Endodermal cell (in vitro differentiated cells): Measurements from ENCODE around the gene MPPED2. TPM values are rescaled to one million over a fixed set of nuclear protein-coding genes. Genes with fewer than 3 reads are reported as not detected.
"Not testable (repeated sequence)": the region's sequence is repeated elsewhere in the genome, so short reads cannot be mapped to it uniquely, and the experiment has no call there.

Experiments
- DNase-seq: peaks from one replicate; pipeline ENCODE4 v3.0.0-alpha.2; 2017
- H3K27ac ChIP-seq: 2 replicates; pipeline ENCODE4 v1.5.1; 2013; ENCODE audit warnings: mild to moderate bottlenecking, low read depth, low read length, moderate library complexity
- H3K27me3 ChIP-seq: 2 replicates; pipeline ENCODE4 v1.6.1; 2013; ENCODE audit warnings: mild to moderate bottlenecking, low read length, moderate library complexity; ENCODE audit not compliant: insufficient read depth, control insufficient read depth, poor library complexity, severe bottlenecking
- H3K36me3 ChIP-seq: 2 replicates; pipeline ENCODE4 v1.7.0; 2013; ENCODE audit warnings: mild to moderate bottlenecking, low read length, moderate library complexity; ENCODE audit not compliant: control insufficient read depth, insufficient read depth
- H3K4me1 ChIP-seq: one replicate; pipeline ENCODE4 v1.7.0; 2013; ENCODE audit warnings: low read length; ENCODE audit not compliant: control insufficient read depth, insufficient read depth
- H3K4me3 ChIP-seq: 2 replicates; pipeline ENCODE4 v1.5.1; 2013; ENCODE audit warnings: mild to moderate bottlenecking, low read length, moderate library complexity
- H3K9ac ChIP-seq: 2 replicates; pipeline ENCODE4 v1.6.1; 2013; ENCODE audit warnings: mild to moderate bottlenecking, low read length, moderate library complexity; ENCODE audit not compliant: poor library complexity, severe bottlenecking; ENCODE audit errors: extremely low read depth
- H3K9me3 ChIP-seq: 2 replicates; pipeline ENCODE4 v1.6.1; 2013; ENCODE audit warnings: mild to moderate bottlenecking, low read length, moderate library complexity; ENCODE audit not compliant: control insufficient read depth
- H3K27ac Mint-ChIP-seq: 2 replicates; pipeline ENCODE4 v1.8.0; 2020; ENCODE audit warnings: mixed read lengths
- H3K27me3 Mint-ChIP-seq: 2 replicates; pipeline ENCODE4 v1.8.0; 2021; ENCODE audit warnings: mild to moderate bottlenecking, mixed read lengths; ENCODE audit not compliant: insufficient read depth
- H3K36me3 Mint-ChIP-seq: 2 replicates; pipeline ENCODE4 v1.8.0; 2020; ENCODE audit warnings: low read depth, mixed read lengths
- H3K4me1 Mint-ChIP-seq: 2 replicates; pipeline ENCODE4 v1.8.0; 2020; ENCODE audit warnings: mixed read lengths
- H3K4me3 Mint-ChIP-seq: 2 replicates; pipeline ENCODE4 v1.8.0; 2020; ENCODE audit warnings: mild to moderate bottlenecking, moderate library complexity, mixed read lengths
- H3K9me3 Mint-ChIP-seq: 2 replicates; pipeline ENCODE4 v1.8.0; 2020; ENCODE audit warnings: mild to moderate bottlenecking, mixed read lengths
- CTCF ChIP-seq: fragments of 200-600 bp; sonication (generic); conservative IDR thresholded peaks from 2 replicates; pipeline ENCODE4 v1.5.0; 2021; ENCODE audit warnings: antibody characterized with exemption, mild to moderate bottlenecking
- WGBS, 2 experiments: methylation state at CpG; one replicate each; pipeline versions ENCODE4 v1.1.5 to v1.1.7; 2013; ENCODE audit warnings: missing lambda C conversion rate in 2 of 2, mixed read lengths in 1 of 2; ENCODE audit not compliant: insufficient coverage in 1 of 2, insufficient read length in 1 of 2; 5-methylcytosine and 5-hydroxymethylcytosine counted together
- total RNA-seq, 2 donors: library from RNA; stranded (reverse); fragmentation: NEBNext Ultra II Directional in 1 of 2; extraction: Animal tissue kit (Norgen Biotek cat#: 25700) in 1 of 2; gene quantifications; 2 replicates in 1 of 2; 3 replicates in 1 of 2; pipeline ENCODE4 v1.2.1, GENCODE V29; 2021

Gene MPPED2
- total RNA-seq, 2 donors from 2014 or later: 1.5 to 16.4 TPM

- WGBS, 2 experiments: 78 to 83% methylated on average over 1 of the region's 1 CpG
- no peak overlapping the region for H3K9ac ChIP-seq
- no peak overlapping the region for H3K27ac ChIP-seq
- no peak for TF ChIP-seq CTCF
- no peak for DNase-seq
- Mint-ChIP-seq H3K27ac (no peak overlapping the region), H3K4me1 (peaks cover 33% of the 10 kb centered on the region), H3K9me3 (peaks cover 13% of the 10 kb centered on the region), H3K36me3 (peaks cover 13% of the 10 kb centered on the region), H3K4me3 (no peak overlapping the region), H3K27me3 (no peaks in the 10 kb centered on the region)
- H3K4me1 ChIP-seq: peaks cover 6% of the 10 kb centered on the region
- no peaks in the 10 kb centered on the region for H3K27me3 ChIP-seq
- H3K36me3 ChIP-seq: peaks cover 6% of the 10 kb centered on the region
- peaks cover 9% of the 10 kb centered on the region for H3K9me3 ChIP-seq
- H3K4me3 ChIP-seq: no peak overlapping the region
These were observed 24.3 kb downstream of the MPPED2 start for GRCh38 chr11:30561691-30562415.

- Histone ChIP-seq H3K9me3 (peaks cover 9% of the 10 kb centered on the region), H3K27ac (no peak overlapping the region), H3K27me3 (no peaks in the 10 kb centered on the region), H3K9ac (no peak overlapping the region), H3K4me3 (no peak overlapping the region), H3K4me1 (peaks cover 6% of the 10 kb centered on the region), H3K36me3 (peaks cover 6% of the 10 kb centered on the region)
- Mint-ChIP-seq H3K27me3 (no peaks in the 10 kb centered on the region), H3K4me3 (no peak overlapping the region), H3K36me3 (peaks cover 21% of the 10 kb centered on the region), H3K4me1 (peaks cover 26% of the 10 kb centered on the region), H3K9me3 (peaks cover 13% of the 10 kb centered on the region), H3K27ac (peak overlapping the region; percentile 85)
- 13 to 28% methylated on average over 6 to 7 of the region's 7 CpGs for WGBS, 2 experiments
- no peak for DNase-seq
- TF ChIP-seq CTCF: no peak
These were observed 25.7 kb downstream of the MPPED2 start for GRCh38 chr11:30560206-30561106.

- Mint-ChIP-seq H3K9me3 (peaks cover 12% of the 10 kb centered on the region), H3K27ac (no peak overlapping the region), H3K4me3 (no peak overlapping the region), H3K36me3 (peaks cover 20% of the 10 kb centered on the region), H3K27me3 (no peaks in the 10 kb centered on the region), H3K4me1 (peaks cover 18% of the 10 kb centered on the region)
- Histone ChIP-seq H3K27ac (no peak overlapping the region), H3K9me3 (peaks cover 9% of the 10 kb centered on the region), H3K27me3 (no peaks in the 10 kb centered on the region), H3K9ac (no peak overlapping the region), H3K4me1 (peaks cover 6% of the 10 kb centered on the region), H3K36me3 (peaks cover 6% of the 10 kb centered on the region), H3K4me3 (no peak overlapping the region)
- TF ChIP-seq CTCF: no peak
- no CpG with 5 or more reads among the region's 1 CpG for WGBS, 2 experiments
- no peak for DNase-seq
These were observed 27.1 kb downstream of the MPPED2 start for GRCh38 chr11:30559004-30559403.

DNA sequence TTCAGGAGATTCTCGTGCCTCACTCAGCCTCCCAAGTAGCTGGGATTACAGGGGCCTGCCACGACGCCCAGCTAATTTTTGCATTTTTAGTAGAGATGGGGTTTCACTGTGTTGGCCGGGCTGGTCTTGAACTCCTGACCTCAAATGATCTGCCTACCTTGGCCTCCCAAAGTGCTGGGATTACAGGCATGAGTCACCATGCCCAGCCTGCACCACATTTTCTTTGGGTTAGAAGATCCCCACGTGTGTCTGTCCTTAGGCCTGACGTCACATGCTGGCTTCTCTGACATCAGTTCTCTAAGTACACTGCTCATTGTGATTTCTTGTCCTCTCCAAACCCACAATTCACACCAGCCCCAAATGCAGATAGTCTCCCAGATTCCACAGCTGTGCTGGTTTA, 31.6 kb downstream of the MPPED2 start:
- H3K27ac Mint-ChIP-seq, H3K36me3 ChIP-seq, H3K9ac ChIP-seq, H3K9me3 ChIP-seq, H3K36me3 Mint-ChIP-seq, H3K4me1 ChIP-seq, H3K27me3 Mint-ChIP-seq, DNase-seq, H3K9me3 Mint-ChIP-seq, H3K4me3 Mint-ChIP-seq, H3K27ac ChIP-seq, H3K4me3 ChIP-seq, H3K27me3 ChIP-seq: not testable (repeated sequence)
- H3K4me1 Mint-ChIP-seq: peaks cover 31% of the 10 kb centered on the region
- 89 to 93% methylated on average over 4 to 6 of the region's 6 CpGs for WGBS, 2 experiments
